NCI-H526 (cell line): ENCODE results near the gene ASIC2.
A peak's percentile ranks its signal among the peaks of the same experiment; 100 is the strongest.

Source experiments
- DNase-seq, 2 experiments: peaks; one replicate each; lab custom pipeline; 2025; lab: John Stamatoyannopoulos, UW

Gene ASIC2

DNA sequence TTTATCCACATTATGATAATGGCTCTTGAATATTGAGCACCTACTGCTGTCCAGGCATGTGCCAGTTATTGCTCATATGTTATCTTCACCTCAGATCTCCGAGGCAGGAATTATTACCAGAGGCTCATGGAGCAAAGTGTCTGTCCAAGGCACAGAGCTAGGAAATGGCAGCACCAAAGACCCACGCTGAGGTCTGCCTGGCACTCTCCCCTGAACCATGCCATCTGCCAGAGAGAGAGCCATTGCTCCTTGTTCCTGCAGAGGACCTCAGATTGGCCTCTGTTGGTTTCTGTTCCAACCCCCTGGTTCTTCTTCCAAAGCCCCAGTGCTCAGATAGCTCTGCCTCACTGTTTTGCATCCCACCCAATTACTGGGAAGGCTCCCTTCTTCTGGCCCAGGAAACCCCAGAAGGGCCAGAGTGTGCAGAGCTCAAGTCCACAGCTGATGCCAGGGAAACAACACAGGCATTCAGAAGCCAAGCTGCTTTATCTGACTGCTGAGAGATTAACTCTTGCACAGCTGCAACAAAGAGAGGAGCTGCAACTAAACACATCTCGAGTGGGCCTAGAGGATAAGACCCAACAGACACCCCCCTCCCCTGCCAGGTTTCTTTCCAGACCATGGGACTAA, 5.9 kb downstream of the ASIC2 start:
- DNase-seq, result no peak

DNA sequence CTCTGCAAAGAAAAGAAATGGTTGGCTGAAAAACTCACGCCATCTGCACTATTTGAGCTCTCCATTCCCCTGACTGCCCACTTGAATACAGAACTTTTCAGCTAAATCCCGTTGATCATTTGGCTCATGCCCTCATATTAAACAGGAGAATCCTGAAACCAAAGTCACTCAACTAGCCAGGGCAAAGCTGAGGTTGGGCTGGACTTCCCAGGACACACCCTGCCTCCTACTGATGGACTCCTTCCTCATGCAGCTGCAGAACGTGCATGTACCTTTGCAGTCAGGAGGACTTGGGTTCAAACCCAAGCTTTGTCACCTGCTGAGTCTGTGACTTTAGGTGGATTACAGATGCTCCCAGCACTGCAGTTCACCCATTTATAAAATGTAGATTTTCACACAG, 7.7 kb downstream of the ASIC2 start:
- no peak for DNase-seq

DNA sequence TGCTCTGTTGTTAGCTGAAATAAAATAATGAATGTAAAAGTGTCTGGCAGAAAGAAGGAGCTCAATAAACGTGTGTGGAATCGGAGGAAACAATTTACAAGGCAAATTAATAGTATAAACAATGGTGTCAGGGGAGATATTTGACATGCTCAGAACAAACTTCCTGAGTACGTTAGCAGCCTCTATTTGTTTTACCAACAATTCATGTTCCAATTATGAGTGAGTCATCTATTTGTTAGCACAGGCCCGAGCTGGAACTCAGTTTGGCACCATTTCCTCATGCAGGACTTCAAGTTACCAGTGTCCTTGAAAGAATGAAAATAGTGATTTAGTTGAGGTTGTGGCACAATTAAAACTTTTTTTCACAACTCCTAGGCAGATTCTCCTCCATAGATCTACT, 9.1 kb downstream of the ASIC2 start:
- no peak for DNase-seq

DNA sequence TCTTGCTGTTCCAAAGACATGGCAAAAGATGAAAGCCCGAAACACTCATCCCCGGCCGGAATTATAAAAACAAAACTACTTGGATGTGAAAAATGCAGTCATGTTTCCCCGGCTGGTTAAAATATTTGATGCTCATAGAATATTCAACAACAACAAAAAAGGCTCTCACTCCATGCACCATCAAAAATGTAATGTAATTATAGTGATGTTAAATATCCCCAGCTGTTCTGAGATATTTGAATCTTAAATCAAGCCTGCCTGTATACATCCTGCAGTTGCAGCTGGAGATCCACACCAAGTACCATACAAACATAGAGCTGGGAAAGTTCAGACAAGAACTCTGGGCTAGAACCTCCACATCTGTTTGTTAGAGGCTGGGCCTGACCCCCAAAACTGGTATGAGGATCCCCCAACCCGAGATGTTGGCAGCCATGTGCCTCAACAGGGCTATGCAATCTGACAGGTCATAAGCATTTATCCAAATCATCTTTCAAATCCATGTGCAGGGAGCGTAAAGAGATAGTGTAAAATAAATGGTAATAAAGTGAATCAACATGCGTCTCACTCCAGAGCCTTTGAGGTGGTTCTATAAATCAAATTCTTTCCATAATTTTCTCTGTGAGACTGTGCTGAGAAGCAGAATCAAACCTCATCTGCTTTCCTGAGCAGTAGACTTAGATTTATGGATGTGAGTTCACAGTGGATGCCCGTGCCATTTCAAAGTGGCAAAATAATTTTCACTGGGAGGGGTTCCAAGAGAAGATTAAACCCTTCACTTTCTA, 12.7 kb downstream of the ASIC2 start:
- no peak for DNase-seq

DNA sequence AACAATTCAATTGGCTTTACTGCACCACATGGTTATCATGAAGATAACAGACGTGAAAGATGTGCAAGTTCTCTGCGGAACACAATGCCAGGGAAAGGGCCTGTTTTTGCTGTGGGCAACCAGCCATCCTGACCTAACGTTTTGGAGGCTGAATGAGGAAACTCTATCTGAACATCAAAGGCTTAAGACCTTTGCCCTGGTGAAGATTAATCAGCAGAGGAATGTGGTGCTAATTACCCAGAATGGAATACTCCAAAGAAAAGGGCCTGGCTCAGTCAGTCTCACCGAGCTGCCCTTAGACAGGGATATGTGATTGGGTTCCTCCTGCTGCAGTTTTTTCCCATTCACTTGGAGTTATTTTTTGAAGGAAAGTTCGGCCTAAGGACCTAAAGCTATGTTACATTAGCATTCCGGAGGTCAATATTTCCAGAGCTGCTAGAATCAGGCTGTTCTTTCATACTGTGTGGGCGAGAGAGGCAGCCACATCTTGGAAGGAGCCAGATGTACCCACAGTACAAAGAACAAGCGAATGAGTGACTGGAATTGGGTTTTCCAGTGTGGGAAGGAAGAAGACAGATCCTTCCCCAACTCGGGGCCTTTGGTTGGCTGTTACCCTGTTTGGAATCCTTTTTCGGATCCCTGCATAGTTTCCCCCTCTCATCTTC, 15.5 kb downstream of the ASIC2 start:
- no peak for DNase-seq

DNA sequence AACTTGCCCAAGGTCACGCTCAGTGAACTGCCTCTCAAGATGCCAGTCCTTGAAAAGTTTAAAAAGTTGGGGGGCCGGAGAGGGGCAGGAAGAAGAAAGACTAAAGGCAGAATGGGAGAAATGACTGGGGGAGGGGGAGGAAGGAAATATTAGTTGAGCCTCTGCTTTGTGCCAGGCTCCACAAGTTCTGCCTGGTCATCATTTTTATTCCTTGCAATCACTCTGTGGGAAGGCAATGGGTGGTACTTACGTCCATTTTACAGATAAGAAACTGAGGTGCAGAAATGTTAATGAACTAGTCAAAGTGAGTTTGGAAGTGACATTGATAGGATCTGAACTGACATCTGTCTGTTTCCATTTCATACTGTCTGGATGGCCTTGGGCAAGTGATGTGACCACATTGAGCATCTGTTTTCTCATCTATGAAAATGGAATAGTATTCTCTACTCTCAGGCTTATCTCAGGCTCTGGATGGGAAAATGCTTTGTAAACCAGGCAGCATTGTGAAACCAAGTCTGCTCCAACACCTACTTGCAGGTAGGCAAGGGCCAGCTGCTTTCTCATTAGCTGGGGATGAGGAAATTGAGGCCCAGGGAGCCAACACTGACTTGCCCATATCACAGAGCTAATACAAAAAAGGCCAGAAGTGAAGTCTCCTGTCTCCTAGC, 19.2 kb downstream of the ASIC2 start:
- DNase-seq, result no peak

DNA sequence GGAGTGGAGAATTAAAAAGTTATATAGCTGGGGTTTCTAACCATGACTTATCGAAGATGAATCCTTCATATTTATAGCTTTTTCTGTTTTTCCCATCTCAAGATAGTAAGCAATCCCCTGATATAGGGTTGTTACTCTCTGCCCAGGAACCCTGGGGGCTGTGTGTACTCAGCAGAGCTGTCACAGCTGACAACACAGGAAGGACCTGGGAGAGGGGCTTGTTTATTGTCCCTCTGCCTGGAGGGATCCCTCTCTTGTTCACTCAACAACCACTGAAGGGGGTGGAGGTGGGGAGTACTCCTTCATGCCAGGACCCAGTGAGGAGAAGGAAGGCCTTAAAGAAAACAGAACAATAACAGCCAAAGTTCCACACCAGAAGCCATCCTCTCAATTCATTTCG, 19.8 kb downstream of the ASIC2 start:
- no peak for DNase-seq

DNA sequence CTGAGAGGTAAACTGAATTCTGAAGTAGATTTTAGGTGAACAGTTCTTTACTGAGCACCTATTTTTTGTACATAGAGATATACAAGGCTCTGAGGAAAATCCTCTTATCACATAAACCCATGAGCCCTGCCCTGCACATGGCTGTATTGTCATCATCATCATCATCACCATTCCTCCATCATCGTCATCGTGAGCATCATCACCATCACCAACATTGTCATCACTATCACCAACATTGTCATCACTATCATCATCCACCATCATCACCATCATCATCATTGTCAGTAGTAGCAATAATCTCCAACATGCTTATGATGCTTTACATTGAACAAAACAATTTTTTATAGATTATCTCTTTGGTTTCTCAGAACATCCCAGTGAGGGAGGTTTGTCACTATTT, 20.7 kb downstream of the ASIC2 start:
- no peak for DNase-seq

DNA sequence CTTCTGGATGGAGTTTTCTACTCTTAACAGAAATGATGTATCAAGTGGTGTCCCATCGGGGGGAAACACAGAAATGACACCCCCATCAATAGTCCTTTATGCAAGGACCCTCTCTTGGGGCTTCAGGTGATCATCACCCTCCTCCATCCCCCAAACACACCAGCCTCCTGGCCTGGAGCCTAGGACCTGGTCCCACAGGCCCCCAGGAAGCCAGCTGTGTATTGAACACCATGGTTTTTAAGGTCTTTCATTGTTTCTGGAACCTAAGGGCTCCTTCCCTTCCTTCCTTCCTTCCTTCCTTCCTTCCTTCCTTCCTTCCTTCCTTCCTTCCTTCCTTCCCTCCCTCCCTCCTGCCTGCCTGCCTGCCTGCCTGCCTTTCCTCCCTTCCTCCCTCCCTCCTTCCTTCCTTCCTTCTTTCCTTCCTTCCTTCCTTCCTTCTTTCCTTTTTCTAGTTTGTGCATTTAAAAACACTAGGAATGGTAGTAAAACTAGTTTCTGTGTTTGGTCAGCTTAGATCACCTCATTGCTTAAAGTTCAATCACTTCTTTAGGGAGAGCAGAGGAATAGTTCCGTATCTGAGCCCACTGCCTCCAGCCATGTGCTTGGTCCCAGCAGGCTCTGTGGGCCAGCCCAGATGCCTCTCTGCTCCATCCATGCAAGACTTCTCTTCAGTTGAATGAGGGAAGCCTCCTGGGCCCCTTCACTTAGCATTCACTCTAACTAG, 23.6 kb downstream of the ASIC2 start:
- DNase-seq, result no peak

DNA sequence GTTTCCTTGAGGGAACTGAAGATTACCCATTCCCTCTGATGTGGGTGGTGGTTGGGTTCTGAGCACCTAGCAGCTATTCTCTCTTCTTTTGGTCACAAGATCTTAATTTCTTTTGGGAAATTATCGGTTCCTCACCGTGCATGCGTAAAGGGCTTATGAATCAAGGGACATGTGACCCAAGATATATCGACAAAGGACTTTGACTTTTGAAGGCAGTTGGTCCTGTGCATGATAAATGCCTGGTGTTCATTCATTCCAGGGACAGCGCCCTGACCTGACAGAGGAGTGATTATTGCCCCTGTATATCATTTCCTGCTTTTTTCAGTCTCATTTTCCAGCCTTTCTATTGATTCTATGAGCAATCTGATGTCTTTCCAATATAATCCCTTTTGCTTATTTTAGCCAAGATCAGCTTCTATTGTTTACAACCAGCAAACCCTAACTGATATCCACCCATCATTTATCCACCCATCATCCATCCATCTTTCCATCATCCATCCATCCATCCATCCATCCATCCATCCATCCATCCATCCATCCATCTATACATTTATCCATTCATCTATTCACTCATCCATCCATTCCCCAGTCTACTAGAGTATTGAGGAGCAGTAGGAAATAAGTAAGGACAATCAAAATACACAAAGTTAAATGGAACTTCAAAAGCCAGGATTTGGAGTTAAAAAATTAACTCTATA, 25.1 kb downstream of the ASIC2 start:
- no peak for DNase-seq

DNA sequence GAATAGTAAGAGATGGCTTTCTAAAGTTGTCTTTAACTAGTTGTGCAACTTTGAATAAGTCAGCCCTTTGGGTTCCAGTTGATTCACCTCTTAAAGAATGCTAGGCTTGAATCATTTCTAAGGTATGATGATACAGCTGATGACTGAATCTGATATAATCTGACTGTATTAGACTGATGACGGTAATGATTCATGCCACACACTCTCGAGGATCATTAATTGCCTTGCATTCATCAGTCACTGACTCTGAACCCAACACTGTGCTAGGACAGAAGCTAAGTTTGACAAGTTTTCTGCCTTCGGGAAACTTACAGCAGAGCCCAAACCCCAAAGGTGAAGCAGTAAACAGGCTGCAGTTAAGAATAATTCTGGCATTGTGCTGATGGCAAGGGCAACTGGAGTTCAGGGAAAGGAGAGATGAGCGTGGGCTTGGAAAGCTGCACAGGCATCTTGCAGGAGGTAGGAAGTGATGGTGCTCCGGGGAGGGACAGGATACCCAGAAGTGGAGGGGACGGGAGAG, 25.8 kb downstream of the ASIC2 start:
- DNase-seq, result no peak

DNA sequence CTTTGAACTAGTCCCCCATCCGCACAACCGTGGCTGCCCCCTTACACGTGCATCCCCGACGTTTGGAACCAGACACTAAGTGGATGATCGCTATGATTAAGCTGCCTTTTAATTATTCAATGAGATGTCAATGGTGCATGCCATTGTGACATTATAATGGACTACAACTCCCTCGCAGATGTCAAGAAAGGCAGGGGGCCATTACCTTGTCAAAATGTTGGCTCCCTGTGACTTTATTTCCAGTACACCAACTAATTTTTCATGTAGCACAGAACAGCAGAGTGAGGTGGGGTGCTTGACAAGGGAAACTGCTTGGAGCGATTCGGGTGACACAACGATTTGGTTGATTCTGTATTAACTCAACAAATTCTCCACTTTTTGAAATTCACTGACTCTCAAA, 26.5 kb downstream of the ASIC2 start:
- no peak for DNase-seq

DNA sequence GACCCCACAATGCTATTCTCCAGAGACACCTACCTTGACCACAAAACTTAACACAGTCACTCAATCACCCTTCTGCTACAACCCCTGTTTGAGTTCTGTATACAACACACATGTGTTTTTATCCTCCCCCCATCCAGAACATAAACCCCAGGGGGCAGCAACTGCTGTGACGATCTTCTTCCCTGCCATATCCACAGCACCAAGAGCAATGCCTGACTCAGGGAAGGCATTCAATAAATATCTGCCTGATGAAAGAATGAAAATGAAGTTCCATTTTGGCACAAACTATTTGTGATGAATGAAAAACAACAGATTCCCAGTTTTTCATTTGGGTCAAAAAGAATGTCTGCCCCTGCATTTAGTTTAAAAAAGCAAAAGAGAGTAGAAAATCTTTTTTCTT, 27.0 kb downstream of the ASIC2 start:
- no peak for DNase-seq

DNA sequence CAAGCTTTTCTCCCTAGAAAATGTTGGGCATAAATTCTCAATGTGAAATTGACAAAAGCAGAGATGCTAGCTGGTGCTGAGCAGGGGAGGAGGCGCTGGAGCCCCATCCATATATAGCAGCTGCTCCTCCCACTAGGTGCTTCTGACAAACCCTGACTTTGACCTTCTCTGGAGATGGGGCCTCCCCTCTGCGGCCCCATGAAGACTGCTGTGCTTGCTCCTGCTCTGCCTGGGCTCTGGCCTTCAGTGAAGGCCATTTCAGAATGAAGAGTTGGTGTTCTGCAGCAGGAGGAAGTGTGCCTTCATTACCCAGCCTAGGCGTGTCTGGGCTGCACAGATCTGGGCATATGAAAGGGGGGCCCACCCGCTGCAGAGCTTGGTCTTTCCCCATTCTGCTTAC, 29.7 kb downstream of the ASIC2 start:
- DNase-seq, result no peak

DNA sequence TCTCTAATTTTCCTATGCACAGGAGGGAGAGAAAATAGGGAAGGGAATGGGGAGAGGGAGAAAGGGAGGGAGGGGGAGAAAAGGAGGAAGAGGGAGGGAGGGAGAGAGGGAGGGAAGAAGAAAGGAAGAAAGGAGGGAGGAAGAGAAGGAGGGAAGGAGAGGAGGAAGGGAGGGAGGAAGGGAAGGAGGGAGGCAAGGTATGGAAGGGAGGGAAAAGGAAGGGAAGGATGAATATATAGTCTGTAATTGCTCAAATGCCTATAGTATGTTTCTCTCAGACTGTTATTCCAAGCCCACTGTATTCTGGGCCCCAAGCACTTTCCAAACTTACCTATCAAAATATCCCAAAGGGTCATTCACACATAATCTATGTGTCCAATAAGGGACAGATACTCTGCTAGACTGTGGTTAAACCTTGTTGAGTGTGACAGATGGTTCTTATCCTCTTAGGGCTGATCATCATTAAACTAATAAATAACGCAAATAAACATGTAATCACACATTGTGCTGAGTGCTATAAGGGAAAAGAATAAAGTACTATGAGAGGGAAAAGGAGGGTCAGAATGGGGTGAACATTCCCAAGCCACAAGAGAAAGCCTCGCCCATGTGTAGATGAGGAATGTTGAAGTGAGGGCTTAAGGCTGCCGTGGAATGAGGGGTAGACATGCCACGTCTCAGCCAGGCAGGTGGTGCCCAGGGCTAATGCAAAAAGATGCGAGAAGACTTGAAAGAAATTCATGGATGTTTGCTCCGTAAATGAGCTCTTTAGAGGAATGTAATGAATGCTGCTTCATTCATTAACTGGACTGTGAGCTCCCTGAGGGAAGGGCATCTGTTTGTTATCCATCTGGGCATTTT, 30.6 kb downstream of the ASIC2 start:
- no peak for DNase-seq

DNA sequence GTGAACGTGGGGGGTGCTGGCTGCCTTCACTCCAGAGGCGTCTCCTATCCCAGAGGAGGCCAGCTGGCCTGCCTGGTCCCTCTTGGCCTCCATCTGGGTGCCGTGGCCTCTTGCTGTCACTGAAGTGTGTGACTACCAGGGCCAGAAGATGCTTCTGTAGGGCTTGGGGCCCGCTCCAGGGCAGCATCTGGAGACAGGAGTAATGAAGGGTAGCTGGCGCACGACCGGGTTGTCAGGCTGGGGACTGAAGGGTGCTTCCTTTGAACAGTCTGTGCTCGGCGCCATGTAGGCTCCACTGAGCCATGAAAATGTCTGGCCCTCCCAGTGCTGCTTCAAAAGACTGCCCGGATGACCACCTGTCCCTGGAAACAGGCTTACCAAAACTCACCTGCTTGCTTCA, 31.3 kb downstream of the ASIC2 start:
- no peak for DNase-seq

DNA sequence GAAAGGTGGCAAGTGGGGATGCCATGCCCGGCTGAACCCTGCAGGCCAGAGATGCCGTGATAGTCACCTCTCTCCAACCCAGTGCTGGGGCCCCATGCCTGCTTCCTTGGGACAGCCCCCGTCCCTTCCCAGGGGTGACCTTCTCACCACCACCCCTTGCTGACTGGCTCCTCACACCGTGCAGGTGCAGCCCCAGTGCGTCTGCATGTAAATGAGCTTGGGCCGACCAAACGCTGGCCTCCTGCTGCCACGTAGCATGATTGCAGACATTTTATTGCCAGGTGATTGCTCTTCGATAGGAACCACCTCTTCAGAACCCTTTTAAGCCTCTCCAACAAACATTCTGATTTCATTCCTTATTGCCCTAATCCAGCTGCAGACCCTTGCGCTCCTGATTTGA, 32.5 kb downstream of the ASIC2 start:
- DNase-seq, result peak in 1 of 2 experiments; percentile 6

DNA sequence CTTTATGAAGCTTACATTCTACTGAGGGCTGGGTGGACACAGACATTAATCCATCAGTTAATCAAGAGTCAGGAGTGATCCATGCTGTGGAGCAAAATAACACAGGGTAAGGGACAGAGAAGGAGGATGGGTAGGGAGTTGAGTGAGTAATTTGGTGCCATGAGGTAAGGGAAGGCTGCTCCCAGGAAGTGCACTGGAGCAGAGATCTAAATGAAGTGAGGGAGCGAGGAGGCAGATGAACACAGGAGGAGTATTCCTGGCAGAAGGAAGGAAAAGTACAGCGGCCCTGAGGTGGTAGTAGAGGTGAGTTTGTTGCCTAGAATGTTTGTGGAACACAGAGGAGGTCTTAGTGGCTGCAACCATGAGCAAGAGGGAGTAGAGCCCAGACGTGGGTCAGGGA, 34.8 kb downstream of the ASIC2 start:
- no peak for DNase-seq

DNA sequence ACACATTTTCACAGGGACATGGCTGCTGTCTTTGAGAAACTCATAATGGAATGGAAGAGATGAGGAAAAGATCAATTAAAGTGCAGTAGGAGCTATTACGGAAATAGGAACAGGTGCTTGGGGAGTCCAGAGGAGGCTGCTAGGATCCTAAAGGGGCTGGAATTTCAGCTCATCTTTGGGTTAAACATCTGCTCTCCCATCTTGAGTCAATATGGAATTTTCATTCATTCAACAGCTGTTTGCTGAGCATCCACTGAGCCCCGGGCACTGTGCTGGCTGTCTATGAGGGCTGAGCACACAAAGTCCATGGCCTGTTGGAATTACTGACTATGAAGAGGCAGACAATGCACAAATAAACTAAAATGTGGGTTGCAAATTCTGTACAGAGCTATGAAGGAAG, 47.9 kb downstream of the ASIC2 start:
- DNase-seq, result no peak

DNA sequence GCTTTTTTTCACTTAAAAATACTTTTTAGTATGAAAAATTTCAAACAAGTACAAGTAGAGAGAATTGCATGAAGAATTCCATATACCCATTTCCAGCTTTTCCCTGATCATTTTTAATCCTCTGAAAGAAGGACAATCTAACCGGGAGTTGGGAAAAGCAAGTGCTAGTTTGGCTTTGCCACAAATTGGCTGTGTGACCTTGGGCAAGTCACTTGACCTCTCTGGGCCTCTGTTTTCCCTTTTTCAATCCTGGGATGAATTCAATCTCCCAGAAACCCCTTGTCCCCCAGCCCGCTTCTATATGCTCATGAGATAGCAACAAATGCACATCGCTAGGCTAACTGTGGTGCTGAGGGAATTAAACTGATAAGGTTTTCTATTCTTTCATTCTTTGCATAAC, 49.4 kb downstream of the ASIC2 start:
- no peak for DNase-seq
